Measurements from ENCODE around the gene RNF111.
"Not testable (repeated sequence)": the region's sequence is repeated elsewhere in the genome, so short reads cannot be mapped to it uniquely, and the experiment has no call there.

RNF111 gene

DNA sequence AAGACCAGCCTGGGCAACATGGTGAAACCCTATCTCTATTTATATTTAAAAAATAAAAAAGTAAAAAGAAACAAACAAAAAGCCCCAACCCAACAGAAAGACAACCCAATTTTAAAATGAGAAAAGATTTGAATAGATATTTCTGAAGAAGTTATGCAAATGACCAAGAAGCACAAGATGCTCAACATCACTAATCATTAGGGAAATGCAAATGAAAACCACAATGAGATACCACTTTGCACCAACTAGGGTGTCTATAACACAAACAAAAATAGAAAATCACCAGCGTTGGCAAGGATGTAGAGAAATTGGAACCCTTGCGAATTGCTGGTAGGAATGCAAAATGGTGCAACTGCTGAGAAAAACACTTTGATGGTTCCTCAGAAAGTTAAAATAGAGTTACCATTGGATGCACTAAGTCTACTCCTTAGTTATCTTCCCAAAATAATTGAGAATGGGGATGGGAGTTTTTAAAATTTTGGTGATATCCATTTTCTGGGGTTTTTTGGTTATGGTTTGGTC, 71.7 kb downstream of the RNF111 start:
- no peak for DNase-seq (ENCODE audit: low spot score)

DNA sequence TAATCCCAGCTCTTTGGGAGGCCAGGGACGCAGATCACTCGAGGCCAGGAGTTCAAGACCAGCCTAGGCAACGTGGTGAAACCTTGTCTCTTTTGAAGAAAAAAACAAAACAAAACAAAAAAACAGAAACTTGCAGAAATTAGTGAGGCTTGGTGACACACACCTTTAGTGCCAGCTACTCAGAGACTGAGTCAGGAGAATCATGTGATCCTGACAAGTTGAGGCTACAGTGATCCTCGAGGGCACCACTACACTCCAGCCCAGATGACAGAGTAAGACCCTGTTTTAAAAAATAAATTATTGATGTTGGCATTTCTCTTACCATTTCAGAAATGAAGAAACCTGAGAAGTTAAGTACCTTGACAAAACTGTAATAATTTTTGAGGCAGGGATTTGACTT, 72.9 kb downstream of the RNF111 start:
- DNase-seq (ENCODE audit: low spot score), result peak; percentile 26

DNA sequence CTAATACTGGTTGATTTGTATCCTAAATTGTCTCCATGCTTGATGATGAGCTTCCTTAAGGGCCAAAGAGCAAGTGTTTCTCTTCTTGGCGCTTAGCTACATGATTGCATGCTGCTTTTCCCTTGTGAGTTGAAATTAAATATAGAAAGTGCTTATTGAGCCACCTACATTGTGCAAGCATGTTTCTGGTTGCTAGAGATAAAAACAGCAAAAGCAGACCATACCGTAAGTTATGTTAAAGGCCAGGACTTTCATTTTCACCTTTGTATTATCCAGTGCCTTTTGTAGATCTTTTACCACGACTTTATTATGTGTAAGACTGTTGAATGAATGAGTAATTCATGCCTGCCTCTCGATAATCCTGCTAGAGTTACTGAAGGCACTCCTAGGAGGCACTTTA, 75.6 kb downstream of the RNF111 start:
- no peak for DNase-seq (ENCODE audit: low spot score)

DNA sequence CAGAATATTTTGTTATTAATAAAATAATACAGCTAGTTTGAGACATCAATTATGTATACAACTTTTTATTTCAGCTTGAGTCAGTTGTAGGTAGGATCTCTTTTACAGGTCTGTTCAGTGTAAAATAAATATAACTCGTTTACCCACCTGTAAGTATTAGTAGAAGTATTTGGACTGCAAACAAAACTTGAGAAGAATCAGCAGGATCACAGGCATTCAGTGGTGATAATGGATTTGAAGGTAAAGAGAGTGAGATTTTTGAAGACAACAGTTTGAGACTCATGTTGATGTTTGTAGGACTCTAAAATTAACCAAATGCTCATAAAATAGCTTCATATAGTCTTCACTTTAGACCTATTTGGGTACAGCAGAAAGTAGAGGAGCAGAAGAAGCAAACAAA, 82.0 kb downstream of the RNF111 start:
- DNase-seq (ENCODE audit: low spot score), result no peak

DNA sequence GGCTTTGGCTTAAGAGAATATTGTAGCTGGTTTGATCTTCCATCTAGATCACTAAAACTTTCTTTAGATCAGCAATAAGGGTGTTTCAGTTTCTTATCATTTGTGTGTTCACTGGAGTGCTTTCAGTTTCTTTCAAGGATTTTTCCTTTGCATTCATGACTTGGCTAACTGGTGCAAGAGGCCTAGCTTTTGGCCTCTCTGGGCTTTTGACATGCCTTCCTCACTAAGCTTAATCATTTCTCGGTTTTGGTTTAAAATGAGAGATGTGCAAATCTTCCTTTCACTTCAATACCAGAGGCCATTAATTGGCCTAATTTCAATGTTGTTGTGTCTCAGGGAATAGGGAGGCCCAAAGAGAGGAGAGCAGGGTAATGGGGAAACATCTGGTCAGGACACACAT, 87.1 kb downstream of the RNF111 start:
- no peak for DNase-seq (ENCODE audit: low spot score)

DNA sequence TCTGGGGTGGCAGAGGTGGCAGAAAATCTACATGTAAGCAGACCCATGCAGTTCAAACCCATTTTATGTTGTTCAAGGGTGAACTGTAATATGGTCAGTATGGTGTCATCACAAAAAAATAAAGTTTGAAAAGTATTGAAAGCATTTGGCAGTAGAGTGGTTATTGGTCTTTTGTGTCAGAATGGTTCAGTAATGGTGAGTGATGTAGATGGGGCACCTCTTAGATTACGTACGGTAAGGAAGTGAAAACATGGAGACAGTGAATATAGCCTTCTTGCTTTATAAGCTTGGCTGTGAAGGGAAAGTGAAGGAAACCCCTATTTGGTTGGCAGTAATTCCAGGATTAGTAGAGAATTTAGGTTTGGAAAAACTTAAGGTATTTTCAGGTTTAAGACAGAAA, 100.3 kb downstream of the RNF111 start:
- DNase-seq (ENCODE audit: low spot score), result no peak

DNA sequence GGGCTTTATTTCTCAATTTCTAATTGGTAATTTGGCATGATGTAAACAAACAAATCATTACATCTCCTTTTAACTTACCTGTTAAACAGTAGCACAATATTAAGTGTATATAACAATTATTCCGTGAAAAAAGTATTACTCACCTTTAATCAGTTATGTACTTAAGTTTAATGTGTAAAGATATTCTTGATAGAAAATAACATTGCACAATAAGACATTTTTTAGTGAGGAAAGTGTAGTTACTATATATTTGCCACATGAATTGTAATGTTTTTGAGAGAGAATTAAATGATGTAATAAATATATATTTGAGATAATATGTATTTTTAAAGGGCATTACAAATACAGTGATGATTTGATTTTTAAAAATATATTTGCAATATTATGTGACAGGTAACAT, 106.6 kb downstream of the RNF111 start:
- DNase-seq (ENCODE audit: low spot score), result no peak

DNA sequence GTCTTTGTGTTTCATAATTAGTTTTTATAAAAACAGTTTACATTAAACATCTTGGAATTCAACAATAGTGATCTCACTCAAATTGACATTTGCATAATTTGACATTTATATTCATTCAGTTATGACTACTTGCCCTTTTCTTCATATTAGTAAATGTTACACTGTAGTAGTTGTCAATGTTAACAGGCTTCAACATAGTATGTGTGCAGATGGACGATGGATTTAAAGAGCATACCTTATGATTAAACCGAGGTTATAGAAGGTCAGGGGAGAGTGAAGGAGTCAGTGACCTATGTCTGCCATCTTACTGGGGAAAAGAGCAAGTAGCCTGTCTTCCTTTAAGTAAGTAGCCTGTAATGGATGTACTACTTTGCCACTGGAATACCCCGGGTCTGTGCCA, 109.0 kb downstream of the RNF111 start:
- DNase-seq (ENCODE audit: low spot score), result no peak

DNA sequence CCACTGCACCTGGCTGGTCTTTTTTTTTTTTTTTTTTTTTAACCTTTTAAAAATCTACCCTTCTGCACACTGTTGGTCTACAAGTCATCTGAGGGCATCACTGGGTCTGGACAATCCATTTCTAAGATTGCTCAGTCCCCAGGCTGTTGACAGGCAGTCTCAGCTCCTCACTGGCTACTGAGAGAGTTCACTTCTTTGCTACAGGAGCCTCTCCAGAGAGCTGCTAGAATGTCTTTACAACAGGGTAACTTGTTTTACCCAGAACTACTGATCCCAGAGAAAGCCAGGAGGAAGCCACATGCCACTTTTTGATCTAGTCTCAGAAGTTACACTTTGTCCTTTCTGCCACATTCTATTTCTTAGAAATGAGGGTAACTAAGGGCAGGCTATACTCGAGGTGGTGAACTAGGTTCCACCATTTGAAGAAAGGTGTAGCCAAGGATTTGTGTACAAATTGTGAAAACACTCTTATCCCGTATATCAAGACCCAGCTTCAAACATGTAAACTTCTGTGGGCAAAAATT, 111.8 kb downstream of the RNF111 start:
- no peak for DNase-seq (ENCODE audit: low spot score)

DNA sequence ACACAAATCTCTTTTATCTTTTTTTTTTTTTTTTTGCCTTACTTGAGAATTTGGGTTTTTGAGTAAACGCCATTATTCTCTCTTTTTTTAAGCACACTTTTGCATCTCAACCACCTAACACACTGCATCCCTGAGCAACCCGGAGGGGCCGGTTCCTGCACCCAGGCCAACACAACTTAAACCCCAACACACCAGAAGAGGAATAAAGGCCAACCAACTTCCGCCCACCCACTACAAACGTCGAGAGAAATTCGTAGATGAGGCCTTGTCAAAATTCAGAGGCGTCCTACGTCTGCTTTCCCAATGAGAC, 117.1 kb downstream of the RNF111 start:
- no peak for DNase-seq (ENCODE audit: low spot score)

DNA sequence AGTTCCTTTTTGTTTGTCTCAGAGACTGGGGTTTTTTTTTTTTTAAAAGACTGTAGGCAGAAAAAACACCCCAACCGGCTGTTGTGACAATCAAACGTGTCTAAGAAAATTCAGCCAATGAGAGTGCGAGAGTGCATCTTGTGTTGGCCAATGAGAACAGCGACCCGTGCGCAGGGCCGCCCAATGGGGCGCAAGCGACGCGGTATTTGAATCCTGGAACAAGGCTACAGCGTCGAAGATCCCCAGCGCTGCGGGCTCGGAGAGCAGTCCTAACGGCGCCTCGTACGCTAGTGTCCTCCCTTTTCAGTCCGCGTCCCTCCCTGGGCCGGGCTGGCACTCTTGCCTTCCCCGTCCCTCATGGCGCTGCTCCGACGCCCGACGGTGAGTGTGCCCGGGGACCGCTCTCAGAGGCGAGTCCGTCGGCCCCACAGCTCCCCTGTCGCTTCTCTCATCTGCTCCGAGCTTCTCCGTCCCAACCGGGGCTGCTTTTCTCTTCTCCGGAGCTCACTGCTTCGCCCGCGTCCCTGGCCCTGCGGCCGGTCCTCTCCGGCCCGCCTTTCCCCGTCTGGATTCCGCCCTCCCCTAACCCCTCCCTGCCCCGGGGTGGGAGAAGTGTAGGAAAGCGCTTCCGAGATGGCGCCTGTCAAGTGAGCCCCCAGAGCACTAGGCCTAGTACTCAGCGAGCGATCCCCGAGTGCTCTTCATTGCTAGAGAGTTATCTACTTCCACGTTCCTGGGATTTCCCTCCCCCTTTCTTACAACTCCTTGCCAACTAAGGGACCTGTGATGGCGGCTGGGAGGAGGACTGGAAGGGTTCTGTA, 117.7 kb downstream of the RNF111 start, which contains the start of gene CCNB2:
CCNB2 (plus strand) TSS at position 235 of the 821 bp plus-strand sequence; CDS start at position 358, 123 bp downstream.
- peak; percentile 92 for DNase-seq (ENCODE audit: low spot score)

DNA sequence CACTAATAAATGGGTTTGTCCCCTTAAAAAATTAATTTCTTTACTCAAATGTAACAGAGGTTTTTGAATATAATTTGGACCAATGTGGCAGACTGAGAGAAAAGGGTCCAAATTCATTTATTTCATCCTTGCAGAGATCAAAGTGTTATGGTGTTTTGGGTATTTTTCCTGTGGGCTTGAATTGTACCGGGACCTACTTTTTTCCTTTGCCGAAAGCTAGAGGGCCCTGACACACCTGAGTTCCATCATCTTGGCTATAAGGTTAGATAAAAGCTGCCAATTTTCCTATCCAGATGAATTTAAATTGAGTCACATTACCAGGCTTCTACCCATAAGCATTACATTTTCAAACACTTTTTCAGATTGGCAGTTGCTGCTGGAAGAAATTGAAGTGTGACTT, 118.4 kb downstream of the RNF111 start:
- no peak for DNase-seq (ENCODE audit: low spot score)

DNA sequence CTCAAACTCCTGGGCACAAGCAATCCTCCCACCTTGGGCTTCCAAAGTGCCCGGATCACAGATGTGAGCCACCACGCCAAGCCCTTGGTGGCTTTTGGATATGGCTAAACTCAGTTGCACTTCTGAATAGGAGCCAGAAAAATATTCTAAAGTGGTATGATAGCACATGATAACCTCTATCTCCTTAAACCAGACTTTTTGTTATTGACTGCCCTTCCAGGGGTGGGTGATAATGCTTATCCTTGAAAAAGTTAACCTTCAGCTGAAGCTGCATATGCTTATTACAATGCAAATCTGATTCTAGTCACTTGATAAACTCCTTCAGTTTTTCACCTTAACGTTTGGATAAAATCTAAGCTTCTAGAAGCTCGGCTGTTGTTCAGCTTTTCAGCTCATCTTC, 123.8 kb downstream of the RNF111 start:
- DNase-seq (ENCODE audit: low spot score), result no peak

DNA sequence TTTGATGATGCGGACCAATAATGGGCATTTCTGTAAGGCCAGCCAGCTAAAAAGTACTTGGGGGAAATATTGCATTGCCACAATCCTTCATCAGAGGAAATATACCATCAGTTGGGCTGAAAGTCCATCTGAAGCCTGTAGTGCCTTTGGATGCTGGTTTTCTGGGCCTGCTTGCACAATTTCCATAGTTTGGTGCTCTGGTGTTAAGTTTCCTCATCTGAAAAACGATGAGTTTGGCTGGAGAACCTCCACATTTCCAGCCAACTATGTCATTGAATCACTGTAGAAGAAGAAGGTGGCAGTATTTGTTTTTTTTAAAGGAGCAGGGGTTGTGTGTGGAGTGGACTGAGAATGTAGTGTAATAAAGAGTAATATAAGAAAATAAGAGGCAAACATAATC, 127.6 kb downstream of the RNF111 start:
- no peak for DNase-seq (ENCODE audit: low spot score)

DNA sequence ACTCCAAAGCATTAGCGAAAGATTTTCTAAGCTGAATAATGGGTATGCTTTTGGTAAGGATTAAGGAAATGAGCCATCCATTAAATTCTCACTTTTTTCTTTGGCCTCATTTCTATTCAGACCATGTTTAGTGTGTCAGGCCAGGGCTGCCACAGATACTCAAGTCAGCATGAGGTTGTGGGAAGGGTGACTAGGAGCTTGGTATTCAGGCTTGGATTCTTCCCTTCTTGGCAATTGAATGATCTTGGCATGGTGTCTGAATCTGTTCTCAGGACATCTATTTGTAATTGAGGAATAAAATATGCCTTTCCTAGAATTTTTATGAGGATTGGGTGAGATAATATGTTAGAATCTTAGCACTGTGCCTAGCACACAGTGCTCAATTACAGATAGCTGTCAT, 128.7 kb downstream of the RNF111 start:
- DNase-seq (ENCODE audit: low spot score), result no peak

DNA sequence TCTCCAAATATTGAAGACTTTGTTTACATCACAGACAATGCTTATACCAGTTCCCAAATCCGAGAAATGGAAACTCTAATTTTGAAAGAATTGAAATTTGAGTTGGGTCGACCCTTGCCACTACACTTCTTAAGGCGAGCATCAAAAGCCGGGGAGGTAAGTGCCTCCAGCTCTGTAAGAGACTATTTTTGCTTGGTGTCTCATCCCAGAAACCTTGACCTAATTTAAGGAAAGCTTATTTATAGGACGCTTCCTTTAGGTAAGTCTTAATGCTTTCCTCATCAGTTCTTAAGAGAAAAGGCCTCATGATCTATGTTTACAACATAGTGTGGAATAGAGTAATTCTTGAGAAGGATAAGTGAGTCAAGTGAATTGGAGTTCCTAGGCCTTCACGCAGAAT, 129.3 kb downstream of the RNF111 start:
- DNase-seq (ENCODE audit: low spot score), result no peak

DNA sequence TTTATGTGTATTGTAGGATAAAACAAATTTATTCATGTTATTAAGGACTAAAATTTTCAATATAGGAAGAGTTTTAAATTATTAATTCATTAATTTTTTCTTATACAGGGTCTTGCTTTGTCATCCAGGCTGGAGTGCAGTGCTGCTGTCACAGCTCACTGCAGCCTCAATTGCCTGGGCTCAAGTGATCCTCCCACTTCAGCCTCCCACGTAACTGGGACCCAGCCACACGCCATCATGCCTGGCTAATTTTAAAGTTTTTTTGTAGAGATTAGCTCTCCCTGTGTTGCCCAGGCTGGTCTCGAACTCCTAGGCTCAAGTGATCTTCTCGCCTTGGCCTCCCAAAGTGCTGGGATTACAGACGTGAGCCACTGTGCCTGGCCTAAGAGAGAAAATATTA, 132.2 kb downstream of the RNF111 start:
- DNase-seq (ENCODE audit: low spot score), result no peak

DNA sequence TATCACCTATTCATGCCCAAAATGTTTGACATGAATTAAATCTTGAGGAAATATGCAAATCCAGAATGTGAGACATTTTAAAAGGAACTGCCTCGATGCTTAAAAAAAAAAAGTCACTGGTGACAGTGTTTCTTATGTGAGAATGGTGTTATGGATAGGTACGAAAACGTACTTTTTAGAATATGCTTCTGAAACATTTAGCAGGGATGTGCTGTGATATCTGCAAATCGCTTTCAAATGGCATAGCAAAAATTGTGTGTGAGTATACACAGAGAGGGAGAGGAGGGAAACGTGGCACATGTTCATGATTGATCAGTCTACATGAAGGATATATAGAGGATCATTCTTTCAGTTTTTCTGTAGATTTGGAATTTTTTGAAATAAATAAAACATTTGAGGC, 133.5 kb downstream of the RNF111 start:
- DNase-seq (ENCODE audit: low spot score), result no peak

DNA sequence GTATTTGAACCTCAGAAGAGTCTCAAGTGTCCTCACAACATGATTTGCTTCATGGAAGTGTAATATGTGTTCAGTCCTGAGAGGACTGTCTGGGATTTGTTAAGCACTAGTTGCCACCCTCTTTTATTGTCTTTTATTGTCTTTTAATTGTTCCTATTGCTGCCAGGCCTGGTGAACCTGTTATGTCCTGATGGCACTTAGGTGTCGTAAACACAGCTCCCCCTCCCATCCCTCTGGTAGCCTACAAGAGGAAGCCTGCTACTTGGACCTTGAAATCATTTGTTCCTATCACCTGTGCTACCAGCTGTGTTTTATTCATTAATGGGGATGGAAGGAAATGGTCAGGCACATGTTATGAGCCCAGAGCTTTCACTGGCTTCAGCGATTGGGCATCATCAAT, 136.8 kb downstream of the RNF111 start:
- DNase-seq (ENCODE audit: low spot score), result no peak

DNA sequence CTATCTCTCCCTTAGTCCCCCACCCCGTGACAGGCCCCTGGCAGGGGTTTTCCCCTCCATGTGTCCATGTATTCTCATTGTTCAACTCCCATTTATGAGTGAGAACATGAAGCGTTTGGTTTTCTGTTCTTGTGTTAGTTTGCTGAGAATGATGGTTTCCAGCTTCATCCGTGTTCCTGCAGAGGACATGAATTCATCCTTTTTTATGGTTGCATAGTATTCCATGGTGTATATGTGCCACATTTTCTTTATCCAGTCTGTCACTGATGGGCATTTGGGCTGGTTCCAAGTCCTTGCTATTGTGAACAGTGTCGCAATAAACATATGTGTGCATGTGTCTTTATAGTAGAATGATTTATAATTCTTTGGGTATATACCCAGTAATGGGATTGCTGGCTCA, 138.2 kb downstream of the RNF111 start:
- not testable (repeated sequence) for DNase-seq (ENCODE audit: low spot score)

DNA sequence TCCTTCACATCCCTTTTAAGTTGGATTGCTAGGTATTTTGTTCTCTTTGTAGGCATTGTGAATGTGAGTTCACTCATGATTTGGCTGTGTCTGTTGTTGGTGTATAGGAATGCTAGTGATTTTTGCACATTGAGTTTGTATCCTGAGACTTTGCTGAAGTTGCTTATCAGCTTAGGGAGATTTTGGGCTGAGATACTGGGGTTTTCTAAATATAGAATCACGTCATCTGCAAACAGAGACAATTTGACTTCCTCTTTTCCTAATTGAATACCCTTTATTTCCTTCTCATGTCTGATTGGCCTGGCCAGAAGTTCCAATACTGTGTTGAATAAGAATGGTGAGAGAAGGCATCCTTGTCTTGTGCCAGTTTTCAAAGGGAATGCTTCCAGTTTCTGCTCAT, 139.8 kb downstream of the RNF111 start:
- not testable (repeated sequence) for DNase-seq (ENCODE audit: low spot score)

DNA sequence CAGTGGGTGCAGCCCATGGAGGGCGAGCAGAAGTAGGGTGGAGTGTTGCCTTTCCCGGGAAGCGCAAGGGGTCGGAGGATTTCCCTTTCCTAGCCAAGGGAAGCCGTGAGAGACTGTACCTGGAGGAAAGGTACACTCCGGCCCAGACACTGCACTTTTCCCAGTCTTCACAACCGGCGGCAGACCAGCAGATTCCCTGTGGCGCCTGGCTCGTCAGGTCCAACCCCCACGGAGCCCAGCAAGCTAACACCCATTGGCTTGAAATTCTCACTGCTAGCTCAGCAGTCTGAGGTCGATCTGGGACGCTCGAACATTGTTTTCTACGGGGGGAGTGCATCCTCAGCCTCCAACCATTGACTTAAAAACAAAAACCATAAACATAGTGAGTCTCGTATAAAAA, 144.0 kb downstream of the RNF111 start:
- DNase-seq (ENCODE audit: low spot score), result no peak

DNA sequence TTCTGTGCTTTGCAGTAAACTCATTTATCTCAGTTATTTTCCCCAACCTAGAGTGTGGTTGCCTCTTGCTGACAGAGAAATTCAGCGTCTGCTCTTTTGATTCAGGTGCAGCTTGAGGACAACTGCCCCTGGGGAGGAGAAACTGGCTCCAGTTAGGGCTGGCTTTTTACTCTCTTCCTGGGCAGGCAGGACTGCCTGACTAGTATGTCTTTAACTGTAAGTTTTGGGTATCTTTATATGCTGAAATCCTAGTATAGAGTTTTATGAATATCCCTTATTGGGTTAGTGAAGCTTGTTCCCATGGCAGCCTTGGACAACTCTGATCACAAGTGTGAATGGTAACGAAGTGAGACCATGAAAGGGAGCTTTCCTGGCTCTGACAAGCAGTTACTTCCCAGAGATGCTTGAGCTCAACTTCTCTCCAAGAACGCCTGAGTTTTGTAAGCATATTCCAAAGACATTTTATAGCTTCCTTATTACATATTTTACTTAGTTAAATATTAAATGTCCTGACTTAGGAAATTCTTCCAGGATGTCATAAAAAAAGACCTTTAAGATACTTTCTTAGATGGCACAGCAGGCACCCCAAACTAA, 144.6 kb downstream of the RNF111 start:
- no peak for DNase-seq (ENCODE audit: low spot score)

All from kidney tubule cell (primary cell).